H1 (cell line): ENCODE measurements around the gene CEP76. TPM values are rescaled to one million over a fixed set of nuclear protein-coding genes. Genes with fewer than 3 reads are reported as not detected.

ENCODE experiments used
- EZH2 ChIP-seq: fragments of 200-600 bp; sonication (generic); IDR thresholded peaks from 2 replicates; pipeline ENCODE4 v1.7.1; 2012; ENCODE audit warnings: low read depth, mild to moderate bottlenecking, moderate library complexity, low read length, inconsistent platforms; ENCODE audit not compliant: severe bottlenecking
- MAX ChIP-seq: IDR thresholded peaks from 2 replicates; pipeline ENCODE4 v1.6.1; 2012; ENCODE audit warnings: inconsistent platforms
- polyA plus RNA-seq, 7 experiments: library from polyadenylated mRNA; depleted of rRNA in 3 of 7; stranded (reverse) in 5 of 7; unstranded in 2 of 7; fragments of >200 nt in 5 of 7; fragments of 200-250 nt in 2 of 7; gene quantifications; 1 replicate in 5 of 7; 2 replicates in 1 of 7; 4 replicates in 1 of 7; pipeline versions ENCODE4 v1.2.1 to v1.2.3, GENCODE V29; 2011 to 2013; ENCODE audit warnings: missing spikeins in 2 of 7, mixed read lengths in 2 of 7
- total RNA-seq: library from RNA; stranded (reverse); fragmentation: NEBNext Ultra II Directional; extraction: Animal tissue kit (Norgen Biotek cat#: 25700); gene quantifications from 2 replicates; pipeline ENCODE4 v1.2.1, GENCODE V29; 2021

CEP76 gene
- total and polyA plus RNA-seq, 2 of the 8 experiments (the other 6 are each of a cell fraction or from before 2014, with no cell fraction given): 9.0 to 18.1 TPM

- TF ChIP-seq MAX (no peak), EZH2 (no peak)
Observed at GRCh38 chr18:12631831-12632477, 70.6 kb downstream of the CEP76 start (continued).
